OCI-LY3 (cell line): ENCODE data around the gene MAP2K6.

Experiments
- EZH2phosphoT487 ChIP-seq: fragments of 200-600 bp; shearing (Covaris generic); IDR thresholded peaks from 2 replicates; pipeline ENCODE4 v1.6.1; 2018; ENCODE audit warnings: antibody characterized with exemption, mixed run types, low read depth
- TF ChIP-seq, protein P1 (sequence below): fragments of 200-600, 300-600 bp; sonication (generic); IDR thresholded peaks from 2 replicates; pipeline ENCODE4 v1.5.1; 2014; ENCODE audit warnings: antibody characterized with exemption, low read length, low read depth

DNA sequence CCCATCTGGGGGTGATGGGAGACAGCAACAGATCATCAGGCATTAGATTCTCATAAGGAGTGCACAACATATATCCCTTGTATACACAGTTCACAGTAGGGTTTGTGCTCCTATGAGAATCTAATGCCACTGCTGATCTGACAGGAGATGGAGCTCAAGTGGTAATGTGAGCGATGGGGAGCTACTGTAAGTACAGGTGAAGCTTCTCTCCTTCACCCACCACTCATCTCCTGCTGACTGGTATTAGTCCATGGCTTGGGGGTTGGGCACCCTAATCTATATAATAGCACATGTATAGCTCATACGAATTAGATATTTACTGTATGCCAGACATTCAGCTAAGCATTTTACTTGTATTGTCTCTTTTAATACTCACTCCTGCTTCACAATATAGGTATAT is 101.7 kb downstream of the MAP2K6 start:
- TF ChIP-seq, protein P1, sequence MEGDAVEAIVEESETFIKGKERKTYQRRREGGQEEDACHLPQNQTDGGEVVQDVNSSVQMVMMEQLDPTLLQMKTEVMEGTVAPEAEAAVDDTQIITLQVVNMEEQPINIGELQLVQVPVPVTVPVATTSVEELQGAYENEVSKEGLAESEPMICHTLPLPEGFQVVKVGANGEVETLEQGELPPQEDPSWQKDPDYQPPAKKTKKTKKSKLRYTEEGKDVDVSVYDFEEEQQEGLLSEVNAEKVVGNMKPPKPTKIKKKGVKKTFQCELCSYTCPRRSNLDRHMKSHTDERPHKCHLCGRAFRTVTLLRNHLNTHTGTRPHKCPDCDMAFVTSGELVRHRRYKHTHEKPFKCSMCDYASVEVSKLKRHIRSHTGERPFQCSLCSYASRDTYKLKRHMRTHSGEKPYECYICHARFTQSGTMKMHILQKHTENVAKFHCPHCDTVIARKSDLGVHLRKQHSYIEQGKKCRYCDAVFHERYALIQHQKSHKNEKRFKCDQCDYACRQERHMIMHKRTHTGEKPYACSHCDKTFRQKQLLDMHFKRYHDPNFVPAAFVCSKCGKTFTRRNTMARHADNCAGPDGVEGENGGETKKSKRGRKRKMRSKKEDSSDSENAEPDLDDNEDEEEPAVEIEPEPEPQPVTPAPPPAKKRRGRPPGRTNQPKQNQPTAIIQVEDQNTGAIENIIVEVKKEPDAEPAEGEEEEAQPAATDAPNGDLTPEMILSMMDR, result no peak
- TF ChIP-seq EZH2phosphoT487, result no peak
